Mammary epithelial cell (primary cell): ENCODE measurements around the gene RSPO3.

ENCODE experiments used
- EZH2 ChIP-seq: IDR thresholded peaks from 2 replicates; pipeline ENCODE4 v1.6.1; 2012; ENCODE audit warnings: low read length, inconsistent platforms, borderline replicate concordance
- TF ChIP-seq, protein P1 (sequence below), 2 donors: IDR thresholded peaks in 1 of 2; conservative IDR thresholded peaks in 1 of 2; 2 replicates each; pipeline ENCODE4 v1.5.1; 2011 to 2012; ENCODE audit warnings: inconsistent platforms in 2 of 2, low read length in 2 of 2, mild to moderate bottlenecking in 2 of 2, control low read depth in 1 of 2, low read depth in 1 of 2; ENCODE audit not compliant: insufficient read depth in 1 of 2; ENCODE audit errors: extremely low read depth in 1 of 2

DNA sequence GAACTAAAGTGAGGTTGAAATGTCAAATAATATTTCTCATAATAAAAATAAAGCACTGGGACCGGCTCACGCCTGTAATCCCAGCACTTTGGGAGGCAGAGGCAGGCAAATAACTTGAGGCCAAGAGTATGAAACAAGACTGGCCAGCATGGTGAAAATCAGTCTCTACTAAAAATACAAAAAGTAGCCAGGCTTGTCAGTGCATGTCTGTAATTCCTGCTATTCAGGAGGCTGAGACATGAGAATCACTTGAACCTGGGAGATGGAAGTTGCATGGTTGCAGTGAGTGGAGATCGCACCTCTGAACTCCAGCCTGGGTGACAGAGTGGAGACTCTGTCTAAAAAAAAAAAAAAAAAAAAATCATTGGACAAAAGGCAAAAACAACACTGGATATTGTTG is 38.4 kb upstream of the RSPO3 start:
- TF ChIP-seq, protein P1, sequence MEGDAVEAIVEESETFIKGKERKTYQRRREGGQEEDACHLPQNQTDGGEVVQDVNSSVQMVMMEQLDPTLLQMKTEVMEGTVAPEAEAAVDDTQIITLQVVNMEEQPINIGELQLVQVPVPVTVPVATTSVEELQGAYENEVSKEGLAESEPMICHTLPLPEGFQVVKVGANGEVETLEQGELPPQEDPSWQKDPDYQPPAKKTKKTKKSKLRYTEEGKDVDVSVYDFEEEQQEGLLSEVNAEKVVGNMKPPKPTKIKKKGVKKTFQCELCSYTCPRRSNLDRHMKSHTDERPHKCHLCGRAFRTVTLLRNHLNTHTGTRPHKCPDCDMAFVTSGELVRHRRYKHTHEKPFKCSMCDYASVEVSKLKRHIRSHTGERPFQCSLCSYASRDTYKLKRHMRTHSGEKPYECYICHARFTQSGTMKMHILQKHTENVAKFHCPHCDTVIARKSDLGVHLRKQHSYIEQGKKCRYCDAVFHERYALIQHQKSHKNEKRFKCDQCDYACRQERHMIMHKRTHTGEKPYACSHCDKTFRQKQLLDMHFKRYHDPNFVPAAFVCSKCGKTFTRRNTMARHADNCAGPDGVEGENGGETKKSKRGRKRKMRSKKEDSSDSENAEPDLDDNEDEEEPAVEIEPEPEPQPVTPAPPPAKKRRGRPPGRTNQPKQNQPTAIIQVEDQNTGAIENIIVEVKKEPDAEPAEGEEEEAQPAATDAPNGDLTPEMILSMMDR (conservative IDR thresholded peaks at IDR 0.05 in 1 of 2, IDR thresholded peaks at IDR 0.05 in 1 of 2; ENCODE audit: extremely low read depth in 1 of 2, insufficient read depth in 1 of 2, low read depth in 1 of 2, low read length in 2 of 2): no peak
- no peak for TF ChIP-seq EZH2
